ENCODE measurements around the gene PRDM16.
"Not testable (repeated sequence)": the region's sequence is repeated elsewhere in the genome, so short reads cannot be mapped to it uniquely, and the experiment has no call there.

Gene PRDM16

GRCh38 chr1:3236955-3237354 is 168.0 kb downstream of the PRDM16 start:
- FAIRE-seq = no peak

GRCh38 chr1:3237570-3237969 is 168.6 kb downstream of the PRDM16 start:
- no peak for FAIRE-seq

- no peak for FAIRE-seq
These were observed 169.1 kb downstream of the PRDM16 start for GRCh38 chr1:3237994-3238702.

- FAIRE-seq = no peak
These were observed 169.8 kb downstream of the PRDM16 start for GRCh38 chr1:3238703-3239278.

- FAIRE-seq = not testable (repeated sequence)
These were observed 171.0 kb downstream of the PRDM16 start for GRCh38 chr1:3239991-3240390.

GRCh38 chr1:3240524-3241235 is 171.7 kb downstream of the PRDM16 start:
- no peak for FAIRE-seq

- no peak for FAIRE-seq
These were observed 172.2 kb downstream of the PRDM16 start for GRCh38 chr1:3241236-3241550.

GRCh38 chr1:3241673-3242407 is 172.8 kb downstream of the PRDM16 start:
- FAIRE-seq = no peak

GRCh38 chr1:3242408-3243260 is 173.6 kb downstream of the PRDM16 start:
- no peak for FAIRE-seq

GRCh38 chr1:3243304-3243703 is 174.3 kb downstream of the PRDM16 start:
- no peak for FAIRE-seq

- FAIRE-seq = no peak
These were observed 175.3 kb downstream of the PRDM16 start for GRCh38 chr1:3244025-3244926.

GRCh38 chr1:3244927-3245315 is 175.9 kb downstream of the PRDM16 start:
- no peak for FAIRE-seq

GRCh38 chr1:3245344-3245743 is 176.3 kb downstream of the PRDM16 start:
- no peak for FAIRE-seq

GRCh38 chr1:3245768-3246167 is 176.8 kb downstream of the PRDM16 start:
- no peak for FAIRE-seq

GRCh38 chr1:3246251-3246650 is 177.2 kb downstream of the PRDM16 start:
- FAIRE-seq = no peak

- no peak for FAIRE-seq
These were observed 178.6 kb downstream of the PRDM16 start for GRCh38 chr1:3247521-3248121.

GRCh38 chr1:3248155-3249141 is 179.4 kb downstream of the PRDM16 start:
- no peak for FAIRE-seq

GRCh38 chr1:3249231-3249630 is 180.2 kb downstream of the PRDM16 start:
- no peak for FAIRE-seq

GRCh38 chr1:3249631-3250501 is 180.9 kb downstream of the PRDM16 start:
- no peak for FAIRE-seq

All from TTC549 (cell line).